Measurements from ENCODE around the gene CFAP99. TPM values are rescaled to one million over a fixed set of nuclear protein-coding genes. Genes with fewer than 3 reads are reported as not detected.
A peak's percentile ranks its signal among the peaks of the same experiment; 100 is the strongest.

Gene CFAP99
- total RNA-seq, 1 donor from 2014 or later: not detected

DNA sequence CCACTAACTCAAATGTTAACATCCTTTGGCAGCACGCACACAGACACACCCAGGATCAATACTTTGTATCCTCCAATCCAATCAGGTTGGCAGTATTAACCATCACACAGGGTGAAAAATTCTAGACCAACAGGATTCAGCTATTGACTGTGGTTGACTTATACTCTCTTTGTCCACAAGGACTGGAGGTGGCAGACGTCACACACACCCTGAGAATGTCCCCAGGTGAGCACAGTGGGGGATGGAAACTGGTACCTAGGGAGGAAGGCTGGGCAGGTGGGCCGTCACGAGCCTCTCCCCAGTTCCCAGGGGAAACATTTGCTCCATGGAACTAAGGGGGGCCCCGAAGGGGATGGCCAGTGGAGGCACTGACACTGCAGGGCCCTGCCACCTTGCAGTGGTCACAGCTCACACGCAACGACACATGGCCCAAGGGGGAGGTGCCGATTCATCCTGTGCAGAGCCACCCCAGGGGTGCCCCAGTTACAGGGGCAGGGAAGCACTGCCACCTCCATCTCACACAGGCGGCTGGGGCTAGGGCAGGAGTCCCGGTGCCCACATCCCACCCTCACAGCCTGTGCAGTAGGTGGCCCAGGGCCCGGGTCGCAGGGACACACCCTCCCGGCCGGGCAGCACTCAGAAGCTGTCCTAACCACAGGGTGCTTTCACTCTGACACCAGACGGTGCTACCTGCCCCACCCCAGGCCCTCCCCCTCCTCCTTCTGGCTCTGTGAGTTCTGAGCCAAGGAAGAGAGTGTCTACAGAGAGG is 17.7 kb upstream of the CFAP99 start:
- DNase-seq (ENCODE audit: extremely low spot score, unreplicated experiment): no peak
- no peak overlapping the region for H3K27ac Mint-ChIP-seq (ENCODE audit: unreplicated experiment)
- no peak overlapping the region for H3K4me3 Mint-ChIP-seq (ENCODE audit: unreplicated experiment)
- TF ChIP-seq, protein P1, sequence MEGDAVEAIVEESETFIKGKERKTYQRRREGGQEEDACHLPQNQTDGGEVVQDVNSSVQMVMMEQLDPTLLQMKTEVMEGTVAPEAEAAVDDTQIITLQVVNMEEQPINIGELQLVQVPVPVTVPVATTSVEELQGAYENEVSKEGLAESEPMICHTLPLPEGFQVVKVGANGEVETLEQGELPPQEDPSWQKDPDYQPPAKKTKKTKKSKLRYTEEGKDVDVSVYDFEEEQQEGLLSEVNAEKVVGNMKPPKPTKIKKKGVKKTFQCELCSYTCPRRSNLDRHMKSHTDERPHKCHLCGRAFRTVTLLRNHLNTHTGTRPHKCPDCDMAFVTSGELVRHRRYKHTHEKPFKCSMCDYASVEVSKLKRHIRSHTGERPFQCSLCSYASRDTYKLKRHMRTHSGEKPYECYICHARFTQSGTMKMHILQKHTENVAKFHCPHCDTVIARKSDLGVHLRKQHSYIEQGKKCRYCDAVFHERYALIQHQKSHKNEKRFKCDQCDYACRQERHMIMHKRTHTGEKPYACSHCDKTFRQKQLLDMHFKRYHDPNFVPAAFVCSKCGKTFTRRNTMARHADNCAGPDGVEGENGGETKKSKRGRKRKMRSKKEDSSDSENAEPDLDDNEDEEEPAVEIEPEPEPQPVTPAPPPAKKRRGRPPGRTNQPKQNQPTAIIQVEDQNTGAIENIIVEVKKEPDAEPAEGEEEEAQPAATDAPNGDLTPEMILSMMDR (IDR thresholded peaks at IDR 0.05): no peak
- H3K36me3 Mint-ChIP-seq (ENCODE audit: unreplicated experiment): no peaks in the 10 kb centered on the region
- peaks cover 13% of the 10 kb centered on the region for H3K4me1 Mint-ChIP-seq (ENCODE audit: unreplicated experiment)
- no peaks in the 10 kb centered on the region for H3K9me3 Mint-ChIP-seq (ENCODE audit: unreplicated experiment)
- peaks cover 9% of the 10 kb centered on the region for H3K27me3 Mint-ChIP-seq (ENCODE audit: unreplicated experiment)

DNA sequence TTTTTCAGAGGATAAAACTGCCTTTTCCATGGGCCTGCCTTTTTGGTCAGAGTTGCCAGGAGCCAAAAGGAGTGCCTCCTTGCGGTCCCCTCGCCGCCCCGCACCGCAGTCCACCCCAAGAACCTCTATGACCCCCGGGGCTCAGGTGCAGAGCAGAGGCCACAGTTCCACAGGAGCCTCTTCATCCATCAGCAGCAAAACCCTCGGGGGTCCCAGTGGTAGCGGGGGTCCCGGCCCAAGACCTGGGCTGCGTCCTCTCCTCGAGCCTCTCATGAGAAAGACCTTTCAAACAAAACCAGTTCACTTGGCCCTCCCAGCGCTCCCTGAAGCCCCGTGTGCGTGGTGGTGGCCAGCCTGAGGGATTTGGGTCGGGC is 17.2 kb upstream of the CFAP99 start:
- no peak overlapping the region for H3K27ac Mint-ChIP-seq (ENCODE audit: unreplicated experiment)
- peaks cover 13% of the 10 kb centered on the region for H3K4me1 Mint-ChIP-seq (ENCODE audit: unreplicated experiment)
- H3K9me3 Mint-ChIP-seq (ENCODE audit: unreplicated experiment): no peaks in the 10 kb centered on the region
- H3K36me3 Mint-ChIP-seq (ENCODE audit: unreplicated experiment): no peaks in the 10 kb centered on the region
- TF ChIP-seq, protein P1 (IDR thresholded peaks at IDR 0.05): no peak
- H3K4me3 Mint-ChIP-seq (ENCODE audit: unreplicated experiment): peak overlapping the region; percentile 64
- no peak for DNase-seq (ENCODE audit: extremely low spot score, unreplicated experiment)
- H3K27me3 Mint-ChIP-seq (ENCODE audit: unreplicated experiment): peaks cover 9% of the 10 kb centered on the region

DNA sequence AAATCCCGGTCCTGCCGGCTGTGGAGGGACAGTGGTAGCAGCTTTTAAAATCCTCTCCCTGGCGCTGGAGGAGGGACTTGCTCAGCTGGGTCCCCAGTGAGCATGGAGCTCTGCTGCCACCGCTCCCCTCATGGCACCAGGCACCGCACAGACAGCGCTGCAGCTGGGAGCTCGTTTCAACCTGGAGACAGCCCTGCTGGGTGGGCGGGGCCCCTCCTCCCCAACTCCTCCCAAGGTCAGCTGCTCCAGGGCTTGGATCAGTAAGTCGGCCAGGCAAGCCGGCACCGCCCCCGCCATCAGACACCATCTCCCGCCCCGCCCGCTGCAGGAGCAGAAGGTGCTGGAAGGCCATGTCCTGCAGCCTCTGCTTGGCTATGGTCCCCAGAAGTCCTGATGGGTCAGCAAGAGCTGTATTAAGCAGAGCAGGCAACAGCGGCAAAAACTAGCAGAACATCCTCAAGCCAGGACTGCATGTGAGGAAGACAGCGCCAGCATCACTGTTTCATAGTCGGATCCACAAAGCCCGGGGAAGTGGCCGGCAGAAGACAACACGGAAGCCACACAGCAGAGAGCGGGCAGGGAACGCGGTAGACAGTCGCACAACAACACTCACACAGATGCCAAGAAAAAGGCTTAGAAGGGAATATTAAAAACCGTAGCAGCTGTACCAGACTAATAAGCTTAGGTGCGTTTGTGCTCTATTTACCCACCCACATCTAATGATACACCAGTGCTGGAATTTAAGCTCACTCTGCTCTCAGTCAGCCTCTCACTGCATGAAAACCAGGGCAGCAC is 16.5 kb upstream of the CFAP99 start:
- H3K27ac Mint-ChIP-seq (ENCODE audit: unreplicated experiment): no peak overlapping the region
- DNase-seq (ENCODE audit: extremely low spot score, unreplicated experiment): no peak
- TF ChIP-seq, protein P1 (IDR thresholded peaks at IDR 0.05): no peak
- no peaks in the 10 kb centered on the region for H3K36me3 Mint-ChIP-seq (ENCODE audit: unreplicated experiment)
- H3K9me3 Mint-ChIP-seq (ENCODE audit: unreplicated experiment): no peaks in the 10 kb centered on the region
- H3K4me1 Mint-ChIP-seq (ENCODE audit: unreplicated experiment): peaks cover 13% of the 10 kb centered on the region
- H3K4me3 Mint-ChIP-seq (ENCODE audit: unreplicated experiment): peak overlapping the region; percentile 64
- peaks cover 14% of the 10 kb centered on the region for H3K27me3 Mint-ChIP-seq (ENCODE audit: unreplicated experiment)

DNA sequence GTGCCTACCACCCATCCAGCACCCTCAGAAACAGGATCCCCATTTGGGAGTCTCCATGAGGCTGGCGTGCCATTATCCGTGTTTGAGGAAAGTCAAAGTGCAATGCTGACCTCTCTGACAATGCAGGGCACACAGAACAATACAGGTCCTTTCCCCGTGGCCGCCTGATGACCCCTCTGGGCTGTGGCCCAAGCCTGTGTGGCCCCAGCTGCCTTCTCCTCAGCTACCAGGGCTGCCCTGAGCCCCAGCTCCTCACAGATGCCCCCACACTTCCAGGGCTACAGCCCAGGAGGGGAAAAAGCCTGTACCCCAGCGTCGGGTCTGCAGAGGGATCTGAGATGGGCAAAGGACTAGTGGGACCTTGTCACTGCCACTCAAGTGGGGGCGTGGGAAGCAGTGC is 15.8 kb upstream of the CFAP99 start:
- Mint-ChIP-seq H3K4me3 (ENCODE audit: unreplicated experiment) (no peak overlapping the region), H3K27ac (ENCODE audit: unreplicated experiment) (no peak overlapping the region), H3K27me3 (ENCODE audit: unreplicated experiment) (peaks cover 20% of the 10 kb centered on the region), H3K36me3 (ENCODE audit: unreplicated experiment) (no peaks in the 10 kb centered on the region), H3K9me3 (ENCODE audit: unreplicated experiment) (no peaks in the 10 kb centered on the region), H3K4me1 (ENCODE audit: unreplicated experiment) (peaks cover 13% of the 10 kb centered on the region)
- DNase-seq (ENCODE audit: extremely low spot score, unreplicated experiment): no peak
- TF ChIP-seq, protein P1 (IDR thresholded peaks at IDR 0.05): no peak

DNA sequence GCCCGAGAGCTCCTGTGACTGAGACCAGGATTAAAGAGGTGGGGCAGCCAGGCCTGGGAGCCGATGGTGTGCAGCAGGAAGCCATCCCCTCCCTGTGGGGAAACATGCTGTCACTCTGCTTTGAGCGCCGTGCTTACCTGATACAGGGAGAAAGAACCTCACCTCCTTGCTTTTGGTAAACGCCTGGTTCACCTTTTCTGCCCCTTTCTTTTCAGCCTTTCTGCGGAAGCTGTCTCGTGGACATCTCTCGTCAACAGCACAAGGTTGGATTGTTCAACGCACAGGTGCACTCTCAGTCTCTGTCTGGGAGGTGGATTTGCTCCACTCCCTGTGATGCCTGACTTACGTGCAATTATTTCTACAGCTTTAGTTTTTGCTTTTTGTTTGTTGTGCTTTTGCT is 12.3 kb upstream of the CFAP99 start:
- Mint-ChIP-seq H3K27ac (ENCODE audit: unreplicated experiment) (no peak overlapping the region), H3K9me3 (ENCODE audit: unreplicated experiment) (no peaks in the 10 kb centered on the region), H3K36me3 (ENCODE audit: unreplicated experiment) (no peaks in the 10 kb centered on the region), H3K27me3 (ENCODE audit: unreplicated experiment) (peaks cover 27% of the 10 kb centered on the region), H3K4me3 (ENCODE audit: unreplicated experiment) (no peak overlapping the region), H3K4me1 (ENCODE audit: unreplicated experiment) (peaks cover 13% of the 10 kb centered on the region)
- DNase-seq (ENCODE audit: extremely low spot score, unreplicated experiment): no peak
- TF ChIP-seq, protein P1 (IDR thresholded peaks at IDR 0.05): no peak

All from osteocyte (in vitro differentiated cells).